Measurements from ENCODE around the gene LDAF1.
A peak's percentile ranks its signal among the peaks of the same experiment; 100 is the strongest.

Gene LDAF1

DNA sequence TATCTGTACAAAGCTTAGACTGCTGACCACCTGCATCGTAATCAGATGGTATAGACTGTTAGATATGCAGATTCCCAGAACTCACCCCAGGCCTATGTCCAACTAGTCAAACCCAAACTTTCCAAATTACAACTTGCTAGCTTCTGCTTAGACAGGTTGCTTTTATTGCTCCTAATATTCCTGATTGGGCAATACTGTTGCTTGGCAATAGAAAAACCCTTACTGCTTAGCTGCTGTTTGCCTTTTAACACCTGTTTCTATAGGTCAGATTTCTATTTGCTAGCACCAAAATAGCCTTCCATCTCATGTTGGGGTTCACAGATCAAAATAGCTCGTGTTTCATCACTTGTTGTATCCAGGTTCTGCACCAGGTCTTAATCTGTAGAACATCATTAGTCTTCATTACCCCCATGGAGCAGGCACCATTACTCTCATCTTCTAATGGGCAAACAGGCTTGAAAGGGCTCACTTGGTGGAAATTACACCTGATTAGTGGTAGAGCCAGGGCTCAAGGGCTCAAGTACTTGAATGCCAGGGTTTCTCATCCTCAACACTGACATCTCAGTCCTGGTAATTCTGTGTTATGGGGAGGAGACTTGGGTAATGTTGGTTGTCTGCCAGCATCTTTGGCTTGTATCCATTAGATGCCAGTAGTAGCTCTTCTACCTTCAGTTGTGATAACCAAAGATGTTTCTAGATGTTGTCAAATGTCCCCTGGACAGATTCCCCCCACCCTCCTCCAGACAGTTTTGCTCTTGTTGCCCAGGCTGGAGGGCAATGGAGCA is 50.2 kb downstream of the LDAF1 start:
- no peak overlapping the region for H3K4me3 ChIP-seq (replicated peaks in 1 of 2; ENCODE audit: low read depth in 2 of 2, low read length in 2 of 2)
- no peak for DNase-seq (ENCODE audit: low read depth in 2 of 2)
- TF ChIP-seq, protein P1, sequence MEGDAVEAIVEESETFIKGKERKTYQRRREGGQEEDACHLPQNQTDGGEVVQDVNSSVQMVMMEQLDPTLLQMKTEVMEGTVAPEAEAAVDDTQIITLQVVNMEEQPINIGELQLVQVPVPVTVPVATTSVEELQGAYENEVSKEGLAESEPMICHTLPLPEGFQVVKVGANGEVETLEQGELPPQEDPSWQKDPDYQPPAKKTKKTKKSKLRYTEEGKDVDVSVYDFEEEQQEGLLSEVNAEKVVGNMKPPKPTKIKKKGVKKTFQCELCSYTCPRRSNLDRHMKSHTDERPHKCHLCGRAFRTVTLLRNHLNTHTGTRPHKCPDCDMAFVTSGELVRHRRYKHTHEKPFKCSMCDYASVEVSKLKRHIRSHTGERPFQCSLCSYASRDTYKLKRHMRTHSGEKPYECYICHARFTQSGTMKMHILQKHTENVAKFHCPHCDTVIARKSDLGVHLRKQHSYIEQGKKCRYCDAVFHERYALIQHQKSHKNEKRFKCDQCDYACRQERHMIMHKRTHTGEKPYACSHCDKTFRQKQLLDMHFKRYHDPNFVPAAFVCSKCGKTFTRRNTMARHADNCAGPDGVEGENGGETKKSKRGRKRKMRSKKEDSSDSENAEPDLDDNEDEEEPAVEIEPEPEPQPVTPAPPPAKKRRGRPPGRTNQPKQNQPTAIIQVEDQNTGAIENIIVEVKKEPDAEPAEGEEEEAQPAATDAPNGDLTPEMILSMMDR (IDR thresholded peaks at IDR 0.05; ENCODE audit: low read depth, low read length): no peak

DNA sequence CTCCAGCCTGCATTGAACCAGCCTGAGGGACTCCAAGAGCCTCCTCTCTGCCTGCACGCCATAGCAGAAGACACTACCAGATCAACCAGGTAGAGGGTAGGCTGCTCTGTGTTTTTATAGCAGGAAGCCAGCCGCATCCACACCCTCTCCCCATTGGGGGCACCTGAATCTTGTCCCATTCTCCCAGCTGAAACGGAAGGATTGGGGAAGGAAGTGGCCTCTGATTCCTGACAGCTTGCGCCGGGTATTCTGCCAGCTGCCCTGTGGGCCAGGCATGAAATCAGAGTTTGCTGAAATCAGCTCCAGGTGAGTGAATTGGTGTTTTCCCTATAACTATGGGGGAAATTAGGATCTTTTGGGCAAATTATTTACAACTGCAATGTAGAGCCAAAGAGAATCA is 53.0 kb downstream of the LDAF1 start, which contains the start of gene ZP2:
Gene ZP2 (minus strand): TSS at position 89 of the 400 bp plus-strand sequence. CDS start 27 bp downstream, at position 62.
- no peak for DNase-seq (ENCODE audit: low read depth in 2 of 2)
- H3K4me3 ChIP-seq (replicated peaks in 1 of 2; ENCODE audit: low read depth in 2 of 2, low read length in 2 of 2): no peak within 1 kb of the TSS
- TF ChIP-seq, protein P1 (IDR thresholded peaks at IDR 0.05; ENCODE audit: low read depth, low read length): no peak

DNA sequence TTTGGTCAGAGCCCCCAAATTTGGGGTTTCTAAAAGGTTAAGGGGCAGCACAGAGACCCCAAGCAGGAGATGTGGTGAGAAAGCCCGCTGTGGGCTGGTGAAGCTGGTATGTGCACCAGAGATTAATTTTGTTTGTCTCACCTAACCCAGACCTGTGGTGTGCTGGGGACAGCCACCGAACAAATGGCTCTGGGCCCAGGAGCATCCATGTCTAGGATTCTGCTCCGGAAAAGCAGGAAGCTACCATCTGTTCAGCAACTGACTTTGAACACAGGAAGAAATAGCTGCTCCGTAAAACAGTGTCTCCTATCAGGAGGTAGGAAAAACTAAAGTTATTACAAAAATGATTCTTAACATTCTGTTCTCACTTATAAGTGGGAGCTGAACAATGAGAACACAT is 55.6 kb downstream of the LDAF1 start:
- TF ChIP-seq, protein P1 (IDR thresholded peaks at IDR 0.05; ENCODE audit: low read depth, low read length): no peak
- no peak overlapping the region for H3K4me3 ChIP-seq (replicated peaks in 1 of 2; ENCODE audit: low read depth in 2 of 2, low read length in 2 of 2)
- no peak for DNase-seq (ENCODE audit: low read depth in 2 of 2)

DNA sequence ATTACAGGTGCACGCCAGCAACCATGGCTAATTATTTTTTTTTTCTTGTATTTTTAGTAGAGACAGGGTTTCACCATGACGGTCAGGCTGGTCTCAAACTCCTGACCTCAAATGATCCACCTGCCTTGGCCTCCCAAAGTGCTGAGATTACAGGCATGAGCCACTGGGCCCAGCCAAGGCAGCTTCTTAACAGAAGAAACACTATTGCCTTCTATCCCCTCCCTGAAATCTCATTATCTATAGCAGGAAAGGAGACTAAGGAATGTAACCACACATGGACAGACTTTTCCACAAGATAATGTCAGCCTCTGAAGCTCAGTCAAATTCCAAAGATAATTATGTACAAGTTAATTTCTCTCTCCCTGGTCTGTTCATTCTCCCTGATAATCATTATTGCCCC is 58.6 kb downstream of the LDAF1 start:
- no peak overlapping the region for H3K4me3 ChIP-seq (replicated peaks in 1 of 2; ENCODE audit: low read depth in 2 of 2, low read length in 2 of 2)
- no peak for DNase-seq (ENCODE audit: low read depth in 2 of 2)
- TF ChIP-seq, protein P1 (IDR thresholded peaks at IDR 0.05; ENCODE audit: low read depth, low read length): no peak

DNA sequence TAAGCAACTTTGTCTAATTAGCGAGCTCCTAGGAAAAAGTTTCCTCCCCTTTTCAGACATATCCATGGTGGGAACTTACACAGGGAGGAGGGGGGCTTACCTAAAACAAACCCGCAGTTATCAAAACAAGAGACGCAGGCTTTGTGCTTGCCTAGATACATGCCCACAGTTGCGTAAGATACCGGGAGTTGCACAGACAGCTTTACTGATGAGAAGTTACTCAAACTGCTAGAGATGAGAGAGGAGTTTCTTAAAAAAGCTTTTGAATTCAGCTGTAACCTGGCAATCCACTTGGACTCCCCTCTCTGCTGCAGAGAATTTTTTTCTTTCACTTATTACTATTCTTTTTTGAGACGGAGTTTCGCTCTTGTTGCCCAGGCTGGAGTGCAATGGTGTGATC is 59.7 kb downstream of the LDAF1 start:
- TF ChIP-seq, protein P1 (IDR thresholded peaks at IDR 0.05; ENCODE audit: low read depth, low read length): no peak
- no peak overlapping the region for H3K4me3 ChIP-seq (replicated peaks in 1 of 2; ENCODE audit: low read depth in 2 of 2, low read length in 2 of 2)
- peak in 1 of 2 donors; percentile 15 for DNase-seq (ENCODE audit: low read depth in 2 of 2)

DNA sequence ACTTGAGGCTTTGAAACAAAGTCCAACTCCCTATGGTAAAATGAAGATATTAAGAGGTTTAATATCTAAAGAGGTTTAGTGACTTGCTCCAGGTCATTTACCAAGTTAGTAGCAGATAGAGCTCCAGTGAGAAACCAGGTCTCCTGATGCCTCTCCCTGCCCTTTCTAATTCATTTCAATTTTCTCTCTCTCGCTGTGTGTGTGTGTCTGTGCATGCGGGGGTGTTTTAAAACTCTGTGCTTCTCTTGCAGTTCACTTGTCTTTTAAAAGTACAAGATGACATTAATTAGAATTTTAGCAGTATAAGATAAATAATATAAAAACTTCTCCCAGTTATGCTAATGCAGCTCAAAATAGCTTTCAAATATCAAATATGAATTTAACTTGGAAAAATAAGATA is 61.1 kb downstream of the LDAF1 start:
- TF ChIP-seq, protein P1 (IDR thresholded peaks at IDR 0.05; ENCODE audit: low read depth, low read length): no peak
- no peak for DNase-seq (ENCODE audit: low read depth in 2 of 2)
- no peak overlapping the region for H3K4me3 ChIP-seq (replicated peaks in 1 of 2; ENCODE audit: low read depth in 2 of 2, low read length in 2 of 2)
